GM10248 (cell line): ENCODE data around the gene MOGAT2.
"Not testable (repeated sequence)": the region's sequence is repeated elsewhere in the genome, so short reads cannot be mapped to it uniquely, and the experiment has no call there.

ENCODE experiments used
- CTCF ChIA-PET: fragments of 300-600 bp; sonication (Branson Sonifier 250); formaldehyde crosslinking; extraction: SDS; loops from one replicate; lab custom pipeline; 2021; ENCODE audit warnings: antibody characterized with exemption; lab: Yijun Ruan, JAX
- POLR2A ChIA-PET: fragments of 350-650 bp; sonication (Branson Sonifier 250); formaldehyde crosslinking; extraction: SDS; loops from one replicate; lab custom pipeline; 2020; ENCODE audit warnings: antibody characterized with exemption; lab: Yijun Ruan, JAX
- DNase-seq: peaks from one replicate; pipeline ENCODE4 v3.0.0; 2012; ENCODE audit errors: extremely low spot score
- TF ChIP-seq, protein P1 (sequence below): IDR thresholded peaks from 2 replicates; pipeline ENCODE4 v1.5.1; 2012; ENCODE audit warnings: mild to moderate bottlenecking, low read depth; ENCODE audit errors: extremely low read depth, missing control alignments, control extremely low read depth

Gene MOGAT2

GRCh38 chr11:75734491-75735180 lies 17.0 kb downstream of the MOGAT2 start:
- POLR2A ChIA-PET = no interaction called here
- DNase-seq = no peak
- CTCF ChIA-PET = interaction anchor here (1.5 to 1.7 kb wide), 3 partner anchors 10 to 418 kb away, joined by 4 to 6 read pairs (median 4); no protein-coding TSS in a partner anchor

GRCh38 chr11:75735181-75735845 lies 17.7 kb downstream of the MOGAT2 start:
- POLR2A ChIA-PET = no interaction called here
- CTCF ChIA-PET = interaction anchor here (1.5 to 1.7 kb wide), 3 partner anchors 10 to 417 kb away, joined by 4 to 6 read pairs (median 4); no protein-coding TSS in a partner anchor
- TF ChIP-seq, protein P1, sequence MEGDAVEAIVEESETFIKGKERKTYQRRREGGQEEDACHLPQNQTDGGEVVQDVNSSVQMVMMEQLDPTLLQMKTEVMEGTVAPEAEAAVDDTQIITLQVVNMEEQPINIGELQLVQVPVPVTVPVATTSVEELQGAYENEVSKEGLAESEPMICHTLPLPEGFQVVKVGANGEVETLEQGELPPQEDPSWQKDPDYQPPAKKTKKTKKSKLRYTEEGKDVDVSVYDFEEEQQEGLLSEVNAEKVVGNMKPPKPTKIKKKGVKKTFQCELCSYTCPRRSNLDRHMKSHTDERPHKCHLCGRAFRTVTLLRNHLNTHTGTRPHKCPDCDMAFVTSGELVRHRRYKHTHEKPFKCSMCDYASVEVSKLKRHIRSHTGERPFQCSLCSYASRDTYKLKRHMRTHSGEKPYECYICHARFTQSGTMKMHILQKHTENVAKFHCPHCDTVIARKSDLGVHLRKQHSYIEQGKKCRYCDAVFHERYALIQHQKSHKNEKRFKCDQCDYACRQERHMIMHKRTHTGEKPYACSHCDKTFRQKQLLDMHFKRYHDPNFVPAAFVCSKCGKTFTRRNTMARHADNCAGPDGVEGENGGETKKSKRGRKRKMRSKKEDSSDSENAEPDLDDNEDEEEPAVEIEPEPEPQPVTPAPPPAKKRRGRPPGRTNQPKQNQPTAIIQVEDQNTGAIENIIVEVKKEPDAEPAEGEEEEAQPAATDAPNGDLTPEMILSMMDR = no peak
- DNase-seq = no peak

More at GRCh38 chr11:75734491-75735180, 17.0 kb downstream of the MOGAT2 start:
- TF ChIP-seq, protein P1 = no peak

DNA sequence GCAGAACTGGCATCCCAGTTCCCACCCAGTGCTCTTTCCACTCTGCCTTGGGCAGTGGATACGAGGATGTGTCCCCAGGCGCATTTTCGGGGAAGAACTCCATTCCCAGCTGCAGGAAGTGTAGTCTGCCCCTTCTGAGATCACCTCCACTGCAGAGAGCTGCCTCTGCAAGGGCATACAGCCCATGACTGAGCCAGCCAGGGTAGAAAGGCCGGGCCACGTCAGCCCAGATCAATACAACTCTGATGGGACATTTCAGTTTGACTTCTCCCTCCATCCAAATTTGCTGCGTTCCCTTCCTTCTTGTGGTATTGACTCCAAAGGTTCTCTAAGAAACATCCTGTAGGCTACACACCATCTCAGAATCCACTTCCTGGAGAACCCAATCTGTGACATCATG lies 19.7 kb downstream of the MOGAT2 start:
- ChIA-PET POLR2A (no interaction called here), CTCF (interaction anchor here (1.0 to 2.1 kb wide), 2 partner anchors 31 to 415 kb away, joined by 3 to 5 read pairs; no protein-coding TSS in a partner anchor)
- DNase-seq = no peak
- TF ChIP-seq, protein P1 = no peak

DNA sequence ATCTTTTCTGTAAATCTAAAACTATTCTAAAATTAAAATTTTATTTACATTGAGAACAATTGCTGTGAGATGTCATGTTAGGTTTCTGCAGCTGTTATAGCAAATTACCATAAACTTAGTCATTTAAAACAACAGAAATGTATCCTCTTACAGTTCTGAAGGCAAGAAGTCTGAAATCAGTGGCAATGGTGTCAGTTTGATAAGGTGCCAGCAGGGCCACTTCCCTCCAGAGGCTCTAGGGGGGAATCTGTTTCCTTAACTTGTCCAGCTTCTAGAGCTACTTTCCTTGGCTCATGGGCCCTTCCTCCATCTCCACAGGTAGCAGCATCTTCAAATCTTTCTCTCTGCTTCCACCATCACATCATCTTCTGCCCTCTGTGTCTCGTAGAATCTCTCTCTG lies 23.0 kb downstream of the MOGAT2 start:
- no peak for DNase-seq
- POLR2A ChIA-PET = no interaction called here
- CTCF ChIA-PET = interaction anchor here (1.2 to 1.3 kb wide), 2 partner anchors 17 to 18 kb away, joined by 3 read pairs; no protein-coding TSS in a partner anchor
- TF ChIP-seq, protein P1 = no peak

DNA sequence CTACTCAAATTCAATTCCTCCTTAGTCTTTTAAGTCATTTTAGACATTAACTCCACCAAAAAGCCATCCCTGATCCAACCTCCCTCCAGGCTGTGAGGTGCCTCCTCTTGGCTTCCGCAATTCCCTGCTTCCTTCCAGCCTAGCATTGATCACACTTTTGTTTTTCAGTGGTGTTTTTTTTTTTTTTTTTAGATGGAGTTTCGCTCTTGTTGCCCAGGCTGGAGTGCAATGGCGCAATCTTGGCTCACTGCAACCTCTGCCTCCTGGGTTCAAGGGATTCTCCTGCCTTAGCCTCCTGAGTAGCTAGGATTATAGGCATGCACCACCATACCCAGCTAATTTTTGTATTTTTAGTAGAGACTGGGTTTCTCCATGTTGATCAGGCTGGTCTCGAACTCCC lies 25.5 kb downstream of the MOGAT2 start:
- CTCF ChIA-PET = interaction anchor here (1.0 kb wide), 1 partner anchor 20 kb away, joined by 4 read pairs; no protein-coding TSS in a partner anchor
- POLR2A ChIA-PET, DNase-seq: not testable (repeated sequence)

- DNase-seq = no peak
- TF ChIP-seq, protein P1 = no peak
- POLR2A ChIA-PET = no interaction called here
- CTCF ChIA-PET = interaction anchor here (1.0 kb wide), 1 partner anchor 20 kb away, joined by 4 read pairs; no protein-coding TSS in a partner anchor
These were observed 26.3 kb downstream of the MOGAT2 start for GRCh38 chr11:75743711-75744563.
